ENCODE measurements around the gene ZNF668.

GRCh38 chr16:31112711-31113110, 38.7 kb upstream of the ZNF668 start:
- no peak for TF ChIP-seq CTCF (IDR thresholded peaks at IDR 0.05)
- no peak for TF ChIP-seq POLR2AphosphoS5 (IDR thresholded peaks at IDR 0.05; ENCODE audit: insufficient read depth in 1 of 2, low read depth in 1 of 2)
